ENCODE data around the gene CTTN. TPM values are rescaled to one million over a fixed set of nuclear protein-coding genes. Genes with fewer than 3 reads are reported as not detected.

CTTN gene
- total RNA-seq, 1 experiment from 2014 or later, result 503 TPM

DNA sequence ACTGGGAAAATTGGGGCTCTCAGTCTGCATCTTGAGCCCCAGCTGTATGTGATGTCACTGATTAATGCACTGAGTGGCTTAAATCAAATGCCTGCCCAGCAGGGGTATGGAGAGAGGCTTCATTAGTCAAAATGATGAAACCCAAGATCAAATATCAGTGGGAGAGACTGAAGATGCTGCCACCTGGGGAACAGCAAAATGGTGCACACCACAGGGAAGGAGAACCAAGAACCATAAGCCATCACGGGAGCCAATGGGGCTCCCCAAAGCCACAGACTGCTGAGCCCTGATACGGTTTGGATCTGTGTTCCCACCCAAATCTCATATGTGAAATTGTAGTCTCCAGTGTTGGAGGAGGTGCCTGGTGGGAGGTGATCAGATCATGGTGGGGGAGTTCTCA lies 85.6 kb downstream of the CTTN start:
- no peak overlapping the region for H3K4me3 ChIP-seq (ENCODE audit: low read depth in 2 of 2, low read length in 2 of 2)
- TF ChIP-seq POLR2AphosphoS5 (IDR thresholded peaks at IDR 0.05; ENCODE audit: low read depth, low read length) (no peak), TCF7L2 (IDR thresholded peaks at IDR 0.05; ENCODE audit: low read depth, low read length) (no peak), SIN3A (IDR thresholded peaks at IDR 0.05; ENCODE audit: borderline replicate concordance, insufficient read depth, low read depth, low read length) (no peak)
- TF ChIP-seq, protein P1, sequence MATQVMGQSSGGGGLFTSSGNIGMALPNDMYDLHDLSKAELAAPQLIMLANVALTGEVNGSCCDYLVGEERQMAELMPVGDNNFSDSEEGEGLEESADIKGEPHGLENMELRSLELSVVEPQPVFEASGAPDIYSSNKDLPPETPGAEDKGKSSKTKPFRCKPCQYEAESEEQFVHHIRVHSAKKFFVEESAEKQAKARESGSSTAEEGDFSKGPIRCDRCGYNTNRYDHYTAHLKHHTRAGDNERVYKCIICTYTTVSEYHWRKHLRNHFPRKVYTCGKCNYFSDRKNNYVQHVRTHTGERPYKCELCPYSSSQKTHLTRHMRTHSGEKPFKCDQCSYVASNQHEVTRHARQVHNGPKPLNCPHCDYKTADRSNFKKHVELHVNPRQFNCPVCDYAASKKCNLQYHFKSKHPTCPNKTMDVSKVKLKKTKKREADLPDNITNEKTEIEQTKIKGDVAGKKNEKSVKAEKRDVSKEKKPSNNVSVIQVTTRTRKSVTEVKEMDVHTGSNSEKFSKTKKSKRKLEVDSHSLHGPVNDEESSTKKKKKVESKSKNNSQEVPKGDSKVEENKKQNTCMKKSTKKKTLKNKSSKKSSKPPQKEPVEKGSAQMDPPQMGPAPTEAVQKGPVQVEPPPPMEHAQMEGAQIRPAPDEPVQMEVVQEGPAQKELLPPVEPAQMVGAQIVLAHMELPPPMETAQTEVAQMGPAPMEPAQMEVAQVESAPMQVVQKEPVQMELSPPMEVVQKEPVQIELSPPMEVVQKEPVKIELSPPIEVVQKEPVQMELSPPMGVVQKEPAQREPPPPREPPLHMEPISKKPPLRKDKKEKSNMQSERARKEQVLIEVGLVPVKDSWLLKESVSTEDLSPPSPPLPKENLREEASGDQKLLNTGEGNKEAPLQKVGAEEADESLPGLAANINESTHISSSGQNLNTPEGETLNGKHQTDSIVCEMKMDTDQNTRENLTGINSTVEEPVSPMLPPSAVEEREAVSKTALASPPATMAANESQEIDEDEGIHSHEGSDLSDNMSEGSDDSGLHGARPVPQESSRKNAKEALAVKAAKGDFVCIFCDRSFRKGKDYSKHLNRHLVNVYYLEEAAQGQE (IDR thresholded peaks at IDR 0.05; ENCODE audit: insufficient read depth in 1 of 2, low read depth in 2 of 2, low read length in 1 of 2), result no peak
- TF ChIP-seq, protein P2, sequence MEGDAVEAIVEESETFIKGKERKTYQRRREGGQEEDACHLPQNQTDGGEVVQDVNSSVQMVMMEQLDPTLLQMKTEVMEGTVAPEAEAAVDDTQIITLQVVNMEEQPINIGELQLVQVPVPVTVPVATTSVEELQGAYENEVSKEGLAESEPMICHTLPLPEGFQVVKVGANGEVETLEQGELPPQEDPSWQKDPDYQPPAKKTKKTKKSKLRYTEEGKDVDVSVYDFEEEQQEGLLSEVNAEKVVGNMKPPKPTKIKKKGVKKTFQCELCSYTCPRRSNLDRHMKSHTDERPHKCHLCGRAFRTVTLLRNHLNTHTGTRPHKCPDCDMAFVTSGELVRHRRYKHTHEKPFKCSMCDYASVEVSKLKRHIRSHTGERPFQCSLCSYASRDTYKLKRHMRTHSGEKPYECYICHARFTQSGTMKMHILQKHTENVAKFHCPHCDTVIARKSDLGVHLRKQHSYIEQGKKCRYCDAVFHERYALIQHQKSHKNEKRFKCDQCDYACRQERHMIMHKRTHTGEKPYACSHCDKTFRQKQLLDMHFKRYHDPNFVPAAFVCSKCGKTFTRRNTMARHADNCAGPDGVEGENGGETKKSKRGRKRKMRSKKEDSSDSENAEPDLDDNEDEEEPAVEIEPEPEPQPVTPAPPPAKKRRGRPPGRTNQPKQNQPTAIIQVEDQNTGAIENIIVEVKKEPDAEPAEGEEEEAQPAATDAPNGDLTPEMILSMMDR (IDR thresholded peaks at IDR 0.05), result no peak
- ChIA-PET CTCF (no interaction called here), POLR2A (interaction anchor here (0.6 kb wide), 1 partner anchor 9 kb away, joined by 3 read pairs; no protein-coding TSS in a partner anchor)
- H3K36me3 ChIP-seq (ENCODE audit: control insufficient read depth, insufficient read depth, low read length), result no peaks in the 10 kb centered on the region
- intact Hi-C loops (cut with micrococcal nuclease; ENCODE audit: unreplicated experiment), result no loop called here
- H3K4me1 ChIP-seq (ENCODE audit: control insufficient read depth, insufficient read depth, low read length), result peaks cover 31% of the 10 kb centered on the region
- H3K27ac ChIP-seq (ENCODE audit: low read length), result peak overlapping the region; percentile 48
- no peak for DNase-seq (ENCODE audit: low read depth, low spot score)
- H3K27me3 ChIP-seq (ENCODE audit: control insufficient read depth, insufficient read depth, low read length), result no peaks in the 10 kb centered on the region
- BruUV-seq (replicated peaks), result no TSS peak
- H3K9me3 ChIP-seq (ENCODE audit: control insufficient read depth, insufficient read depth, low read depth, low read length), result no peaks in the 10 kb centered on the region
- in situ Hi-C loops (cut with HindIII; ENCODE audit: low pct_unique_long_range_greater_than_20kb, low sequenced_read_pairs), result no loop called here
- ATAC-seq, result no peak

DNA sequence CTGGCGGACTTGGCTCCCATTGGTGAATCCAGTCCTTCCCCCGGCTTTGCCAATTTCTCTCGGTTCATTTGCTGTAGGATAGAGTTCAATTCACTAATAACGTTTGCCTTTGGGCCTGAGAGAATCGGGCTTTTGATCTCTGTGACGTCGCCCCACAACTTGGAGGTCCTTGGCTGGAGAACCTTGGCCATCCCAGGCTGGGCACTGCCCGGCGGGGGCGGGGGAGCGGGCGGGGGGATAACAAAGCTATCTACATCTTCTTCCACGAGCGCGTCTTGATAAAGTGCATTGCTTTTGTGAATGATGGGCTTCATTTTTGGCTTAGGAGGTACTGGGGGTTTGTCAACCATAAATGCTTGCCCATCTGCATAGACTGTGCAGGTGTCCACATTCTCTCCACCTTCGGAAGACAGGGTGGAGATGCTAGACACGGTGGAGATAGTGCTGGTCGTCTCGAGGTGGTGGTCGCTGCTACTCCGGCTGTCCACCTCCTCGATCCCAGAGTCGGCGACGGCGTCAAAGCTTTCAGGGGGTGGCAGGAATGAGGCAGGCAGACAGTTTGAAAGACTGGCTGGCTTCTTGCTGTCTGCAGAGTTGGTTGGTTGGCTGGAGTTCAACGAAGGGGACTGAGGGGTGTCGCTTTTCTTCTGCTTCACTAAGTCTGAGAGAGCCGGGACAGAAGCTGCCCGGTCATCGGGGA lies 87.1 kb downstream of the CTTN start:
- no peaks in the 10 kb centered on the region for H3K27me3 ChIP-seq (ENCODE audit: control insufficient read depth, insufficient read depth, low read length)
- no peaks in the 10 kb centered on the region for H3K36me3 ChIP-seq (ENCODE audit: control insufficient read depth, insufficient read depth, low read length)
- in situ Hi-C loops (cut with HindIII; ENCODE audit: low pct_unique_long_range_greater_than_20kb, low sequenced_read_pairs), result no loop called here
- BruUV-seq (replicated peaks), result no TSS peak
- ChIA-PET POLR2A (no interaction called here), CTCF (no interaction called here)
- no peak overlapping the region for H3K27ac ChIP-seq (ENCODE audit: low read length)
- ATAC-seq (no peak), DNase-seq (ENCODE audit: low read depth, low spot score) (no peak)
- intact Hi-C loops (cut with micrococcal nuclease; ENCODE audit: unreplicated experiment), result no loop called here
- H3K9me3 ChIP-seq (ENCODE audit: control insufficient read depth, insufficient read depth, low read depth, low read length), result no peaks in the 10 kb centered on the region
- no peak for TF ChIP-seq TCF7L2 (IDR thresholded peaks at IDR 0.05; ENCODE audit: low read depth, low read length)
- TF ChIP-seq, protein P2 (IDR thresholded peaks at IDR 0.05), result no peak
- TF ChIP-seq SIN3A (IDR thresholded peaks at IDR 0.05; ENCODE audit: borderline replicate concordance, insufficient read depth, low read depth, low read length), result no peak
- TF ChIP-seq, protein P1 (IDR thresholded peaks at IDR 0.05; ENCODE audit: insufficient read depth in 1 of 2, low read depth in 2 of 2, low read length in 1 of 2), result no peak
- no peak for TF ChIP-seq POLR2AphosphoS5 (IDR thresholded peaks at IDR 0.05; ENCODE audit: low read depth, low read length)
- no peak overlapping the region for H3K4me3 ChIP-seq (ENCODE audit: low read depth in 2 of 2, low read length in 2 of 2)
- peaks cover 27% of the 10 kb centered on the region for H3K4me1 ChIP-seq (ENCODE audit: control insufficient read depth, insufficient read depth, low read length)

Data from Panc1 (cell line).